ENCODE results near the gene TOM1L2.

TOM1L2 gene

GRCh38 chr17:17994271-17995069 lies 22.3 kb upstream of the TOM1L2 start:
- DNase-seq = no peak

- no peak for DNase-seq
Measured at GRCh38 chr17:17993852-17994251, 21.7 kb upstream of the TOM1L2 start.

DNA sequence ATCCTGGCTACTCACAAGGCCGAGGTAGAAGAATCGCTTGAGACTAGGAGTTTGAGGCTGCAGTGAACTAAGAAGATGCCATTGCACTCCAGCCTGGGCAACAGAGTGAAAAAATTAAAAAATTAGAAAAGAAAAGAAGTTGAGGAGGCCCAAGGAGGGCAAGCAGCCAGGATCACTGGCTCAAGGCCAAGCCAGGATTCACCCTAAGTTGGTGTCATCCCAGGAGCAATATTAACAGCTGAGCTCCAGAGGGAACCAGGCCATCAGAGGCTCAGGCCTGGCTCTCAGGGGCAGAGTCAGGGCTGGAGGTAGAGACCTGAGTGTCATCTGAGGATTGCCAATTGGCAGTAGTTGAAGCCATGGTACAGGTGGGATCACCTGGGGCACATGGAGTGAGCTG lies 21.2 kb upstream of the TOM1L2 start:
- no peak for DNase-seq

DNA sequence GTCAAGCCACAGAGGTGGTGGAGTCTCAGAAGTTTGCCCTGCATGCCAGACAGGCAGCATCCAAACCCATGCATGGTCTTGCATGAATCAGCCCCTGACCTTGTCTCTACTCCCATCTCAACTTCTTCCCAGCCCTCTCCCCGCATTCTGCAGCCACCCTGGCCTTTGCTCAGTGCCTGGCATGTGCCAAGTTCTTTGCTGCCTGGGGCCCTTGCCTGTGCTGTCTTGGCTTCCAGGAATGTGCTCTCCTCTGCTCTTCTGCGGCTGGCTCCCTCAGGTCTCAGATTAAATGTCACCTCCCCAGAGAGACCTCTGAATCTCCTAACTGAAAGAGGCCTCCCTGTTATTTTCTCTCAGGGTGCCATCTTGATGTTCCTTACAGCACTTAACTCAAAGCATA lies 18.1 kb upstream of the TOM1L2 start:
- no peak for DNase-seq

DNA sequence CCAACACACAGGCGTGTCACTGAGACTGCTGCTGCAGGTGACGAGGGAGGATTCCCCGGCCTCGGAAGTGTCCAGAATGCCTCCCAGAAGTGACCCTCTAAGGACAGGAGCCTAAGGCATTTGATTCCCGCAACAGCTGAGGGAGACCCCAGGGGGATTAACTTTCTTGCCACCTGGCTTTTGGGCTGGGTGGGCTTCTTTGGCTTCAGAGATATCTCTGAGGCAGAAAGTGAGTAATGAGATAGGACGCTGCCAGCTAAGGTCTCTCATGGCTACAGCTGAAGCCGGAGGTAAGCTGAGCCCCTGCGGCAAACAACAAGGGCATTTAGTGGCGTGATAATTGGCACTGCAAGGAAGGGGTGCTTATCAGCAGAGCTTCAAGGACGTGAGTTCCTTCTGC lies 17.4 kb upstream of the TOM1L2 start:
- no peak for DNase-seq

- no peak for DNase-seq
Measured at GRCh38 chr17:17989081-17989480, 16.9 kb upstream of the TOM1L2 start.

- no peak for DNase-seq
Measured at GRCh38 chr17:17988427-17988945, 16.3 kb upstream of the TOM1L2 start.

DNA sequence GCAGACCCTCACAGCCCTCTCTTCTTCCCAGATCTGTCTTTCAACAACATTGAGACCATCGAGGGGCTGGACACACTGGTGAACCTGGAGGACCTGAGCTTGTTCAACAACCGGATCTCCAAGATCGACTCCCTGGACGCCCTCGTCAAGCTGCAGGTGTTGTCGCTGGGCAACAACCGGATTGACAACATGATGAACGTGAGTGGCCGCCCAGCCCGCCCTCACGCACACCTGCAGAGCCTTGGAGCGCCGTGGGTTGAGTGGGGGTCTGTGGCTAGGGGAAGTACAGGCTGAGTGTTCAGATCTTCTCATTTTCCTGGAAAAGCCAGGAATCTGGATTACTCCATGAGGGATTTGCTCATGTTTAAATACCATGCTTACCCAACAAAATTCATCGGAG lies 15.7 kb upstream of the TOM1L2 start:
- DNase-seq = no peak

- no peak for DNase-seq
Measured at GRCh38 chr17:17987187-17987896, 15.1 kb upstream of the TOM1L2 start.

GRCh38 chr17:17985555-17985954 lies 13.4 kb upstream of the TOM1L2 start:
- DNase-seq = no peak

GRCh38 chr17:17985153-17985552 lies 13.0 kb upstream of the TOM1L2 start:
- no peak for DNase-seq

- no peak for DNase-seq
Measured at GRCh38 chr17:17983776-17984175, 11.6 kb upstream of the TOM1L2 start.

DNA sequence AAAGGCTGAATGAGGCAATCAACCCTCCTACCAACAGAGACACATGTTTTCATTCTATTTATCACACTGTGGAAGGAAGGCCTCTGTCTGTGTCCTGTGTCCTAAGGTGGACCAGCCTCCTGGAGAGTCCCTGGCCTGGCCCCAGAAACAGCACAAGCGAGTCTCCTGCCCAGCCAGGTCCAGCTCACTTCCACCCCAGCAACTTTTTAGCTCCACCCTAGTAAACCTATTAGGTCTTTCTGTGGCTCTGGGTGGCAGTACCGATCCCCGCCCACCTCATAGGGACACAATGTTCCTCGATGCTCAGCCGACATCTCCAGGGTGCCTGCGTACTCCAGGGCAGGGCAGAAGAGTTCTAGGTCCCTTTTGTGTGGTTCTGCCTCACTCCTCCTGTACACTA lies 11.2 kb upstream of the TOM1L2 start:
- DNase-seq = no peak

GRCh38 chr17:17982801-17983200 lies 10.6 kb upstream of the TOM1L2 start:
- DNase-seq = no peak

DNA sequence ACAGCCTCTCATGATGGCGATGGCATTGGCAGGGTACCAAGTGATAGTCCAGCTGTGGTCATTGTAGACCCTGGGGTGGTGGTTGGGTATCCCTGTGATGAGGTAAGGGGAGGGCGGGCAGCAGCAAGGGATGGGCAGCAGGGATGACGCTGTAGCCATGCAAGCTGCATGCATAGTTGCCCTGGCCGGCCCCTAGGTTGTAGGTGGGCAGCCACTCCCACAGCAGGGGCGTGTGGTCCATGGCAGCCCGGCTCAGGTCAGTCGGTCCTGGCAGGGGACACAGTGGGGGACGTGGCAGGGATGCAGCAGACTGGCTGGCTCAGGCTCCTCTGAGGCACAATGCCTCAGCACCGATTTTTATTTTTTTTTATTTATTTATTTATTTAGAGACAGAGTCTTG lies 9.1 kb upstream of the TOM1L2 start:
- DNase-seq = no peak

DNA sequence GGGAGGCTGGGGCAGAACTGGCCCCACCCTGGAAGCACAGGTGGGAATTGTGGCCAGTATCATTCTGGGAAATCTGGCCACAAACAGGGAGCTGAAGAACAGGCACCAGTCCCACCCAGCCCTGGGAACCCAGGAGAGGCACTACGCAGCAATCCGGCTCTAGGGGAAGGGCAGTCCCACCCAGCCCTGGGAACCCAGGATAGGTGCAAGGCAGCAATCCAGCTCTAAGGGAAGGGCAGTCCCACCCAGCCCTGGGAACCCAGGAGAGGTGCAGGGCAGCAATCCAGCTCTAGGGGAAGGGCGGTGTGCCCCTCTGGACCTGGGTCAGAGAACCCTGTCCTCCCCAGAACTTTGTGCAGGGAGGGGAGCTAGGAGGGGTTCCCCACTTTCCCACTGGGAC lies 7.6 kb upstream of the TOM1L2 start:
- no peak for DNase-seq

GRCh38 chr17:17978481-17979424 lies 6.6 kb upstream of the TOM1L2 start:
- DNase-seq = no peak

GRCh38 chr17:17976931-17977570 lies 4.9 kb upstream of the TOM1L2 start:
- no peak for DNase-seq

- no peak for DNase-seq
Measured at GRCh38 chr17:17975436-17975835, 3.2 kb upstream of the TOM1L2 start.

- DNase-seq = no peak
Measured at GRCh38 chr17:17972952-17973254, 703 bp upstream of the TOM1L2 start.

DNA sequence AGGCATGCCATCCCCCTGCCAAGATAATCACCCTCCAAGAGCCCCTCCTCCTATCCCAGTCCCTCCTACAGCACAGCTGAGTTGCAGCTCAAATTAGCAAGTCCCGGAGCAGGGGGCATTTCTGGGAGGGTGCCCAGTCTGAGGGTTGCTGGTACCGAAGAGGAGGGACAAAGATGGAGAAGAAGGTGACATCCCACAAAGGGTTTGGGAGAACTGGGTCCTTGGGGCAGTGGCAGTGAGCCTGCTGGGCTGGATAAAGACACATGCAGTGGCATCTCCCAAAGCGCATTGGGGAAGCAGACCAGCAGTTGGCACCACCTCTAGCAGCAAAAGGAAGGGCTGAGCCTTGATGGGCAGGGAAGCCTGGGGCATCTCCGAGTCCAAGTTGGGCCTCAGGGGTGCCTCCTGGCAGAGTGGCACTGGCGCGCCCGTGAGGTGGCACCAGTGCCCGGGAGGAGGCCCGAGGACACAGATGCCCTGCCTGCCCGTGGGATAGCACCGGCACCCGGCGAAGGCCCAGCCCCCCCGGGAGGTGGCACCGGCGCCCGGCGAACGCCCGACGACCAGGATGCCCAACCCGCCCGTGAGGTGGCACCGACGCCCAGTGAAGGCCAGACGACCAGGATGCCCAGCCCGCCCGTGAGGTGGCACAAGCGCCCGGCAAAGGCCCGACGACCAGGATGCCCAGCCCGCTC lies 622 bp downstream of the TOM1L2 start:
- DNase-seq = peak in 1 of 2 donors; percentile 16

Measured in activated CD4-positive, alpha-beta T cell treated with anti-CD3 and anti-CD28 coated beads for 4 hours (primary cell).